OCI-LY1 (cell line): Measurements from ENCODE around the gene FTO.
A peak's percentile ranks its signal among the peaks of the same experiment; 100 is the strongest.

Experiments used
- H2AFZ ChIP-seq: fragments of 200-600 bp; sonication (generic), shearing (Covaris generic); 2 replicates; pipeline ENCODE4 v1.6.0; 2014; ENCODE audit warnings: antibody characterized with exemption, mild to moderate bottlenecking, low read length
- H3F3A ChIP-seq: fragments of 200-600 bp; sonication (generic), shearing (Covaris generic); 2 replicates; pipeline ENCODE4 v1.6.0; 2014; ENCODE audit warnings: mild to moderate bottlenecking, antibody characterized with exemption, low read length, moderate library complexity; ENCODE audit not compliant: insufficient read depth
- H3K27ac ChIP-seq: fragments of 200-600 bp; sonication (generic); 2 replicates; pipeline ENCODE4 v1.5.1; 2014; ENCODE audit warnings: low read length, mixed run types, mild to moderate bottlenecking, low read depth; ENCODE audit not compliant: poor library complexity, severe bottlenecking
- H3K27me3 ChIP-seq: fragments of 200-600 bp; sonication (generic); 2 replicates; pipeline ENCODE4 v1.6.0; 2014; ENCODE audit warnings: antibody characterized with exemption, mild to moderate bottlenecking, low read length, moderate library complexity; ENCODE audit not compliant: insufficient read depth
- H3K36me3 ChIP-seq: fragments of 200-600 bp; sonication (generic); 2 replicates; pipeline ENCODE4 v1.6.1; 2014; ENCODE audit warnings: mild to moderate bottlenecking, antibody characterized with exemption, low read length, moderate library complexity, mixed read lengths; ENCODE audit not compliant: insufficient read depth
- H3K4me1 ChIP-seq: fragments of 200-600 bp; sonication (generic); 2 replicates; pipeline ENCODE4 v1.5.1; 2014; ENCODE audit warnings: mild to moderate bottlenecking, low read length, moderate library complexity; ENCODE audit not compliant: insufficient read depth, severe bottlenecking
- H3K4me2 ChIP-seq: fragments of 200-600 bp; sonication (generic), shearing (Covaris generic); 2 replicates; pipeline ENCODE4 v1.6.1; 2014; ENCODE audit warnings: low read length
- H3K4me3 ChIP-seq: fragments of 200-600 bp; sonication (generic); 2 replicates; pipeline ENCODE4 v1.5.1; 2014; ENCODE audit warnings: low read length, low read depth, mild to moderate bottlenecking, mixed read lengths; ENCODE audit not compliant: poor library complexity, severe bottlenecking
- H3K79me2 ChIP-seq: fragments of 200-600 bp; shearing (Covaris generic); 2 replicates; pipeline ENCODE4 v1.6.1; 2016; ENCODE audit warnings: mixed run types, low read length, mixed read lengths; ENCODE audit not compliant: insufficient read depth
- H3K9ac ChIP-seq: fragments of 200-600 bp; sonication (generic), shearing (Covaris generic); 2 replicates; pipeline ENCODE4 v1.6.1; 2014; ENCODE audit warnings: mild to moderate bottlenecking, low read length, mixed read lengths
- H3K9me2 ChIP-seq: fragments of 200-600 bp; sonication (generic), shearing (Covaris generic); 2 replicates; pipeline ENCODE4 v1.6.1; 2014; ENCODE audit warnings: low read depth, mild to moderate bottlenecking, low read length, mixed read lengths
- H3K9me3 ChIP-seq: fragments of 200-600 bp; shearing (Covaris generic); 2 replicates; pipeline ENCODE4 v1.6.1; 2014; ENCODE audit warnings: low read length, mixed read lengths
- H4K20me1 ChIP-seq: fragments of 200-600 bp; sonication (generic), shearing (Covaris generic); 2 replicates; pipeline ENCODE4 v1.6.0; 2016; ENCODE audit warnings: mild to moderate bottlenecking, low read length; ENCODE audit not compliant: insufficient read depth
- CTCF ChIP-seq: fragments of 200-600 bp; sonication (generic), shearing (Covaris generic); IDR thresholded peaks from 2 replicates; pipeline ENCODE4 v1.5.1; 2017; ENCODE audit warnings: mild to moderate bottlenecking, antibody characterized with exemption, low read length, moderate library complexity, mixed read lengths
- EZH2 ChIP-seq: fragments of 200-600 bp; sonication (generic), shearing (Covaris generic); IDR thresholded peaks from 2 replicates; pipeline ENCODE4 v1.8.0; 2017; ENCODE audit warnings: borderline replicate concordance, mixed run types, mild to moderate bottlenecking, antibody characterized with exemption, low read length, moderate library complexity, mixed read lengths

Gene FTO

GRCh38 chr16:53721017-53721416, 17.1 kb downstream of the FTO start:
- H3K9me3 ChIP-seq = no peaks in the 10 kb centered on the region
- H3F3A ChIP-seq = no peaks in the 10 kb centered on the region
- H3K4me3 ChIP-seq = no peak overlapping the region
- H3K4me1 ChIP-seq = peaks cover 3% of the 10 kb centered on the region
- H3K9ac ChIP-seq = no peak overlapping the region
- H3K79me2 ChIP-seq = peaks cover 34% of the 10 kb centered on the region
- H4K20me1 ChIP-seq = no peaks in the 10 kb centered on the region
- H3K9me2 ChIP-seq = no peaks in the 10 kb centered on the region
- no peak overlapping the region for H2AFZ ChIP-seq
- TF ChIP-seq EZH2 (no peak), CTCF (no peak)
- H3K27me3 ChIP-seq = no peaks in the 10 kb centered on the region
- no peak overlapping the region for H3K27ac ChIP-seq
- H3K4me2 ChIP-seq = no peak overlapping the region
- no peaks in the 10 kb centered on the region for H3K36me3 ChIP-seq

GRCh38 chr16:53726625-53727024, 22.7 kb downstream of the FTO start:
- no peaks in the 10 kb centered on the region for H3K27me3 ChIP-seq
- TF ChIP-seq CTCF = no peak
- no peak for TF ChIP-seq EZH2
- no peak overlapping the region for H3K9ac ChIP-seq
- H3K36me3 ChIP-seq = no peaks in the 10 kb centered on the region
- no peaks in the 10 kb centered on the region for H4K20me1 ChIP-seq
- peaks cover 1% of the 10 kb centered on the region; the same call in 1 of the 2 replicates for H3K79me2 ChIP-seq
- peak overlapping the region; percentile 13 for H3K27ac ChIP-seq
- no peak overlapping the region for H3K4me3 ChIP-seq
- H3K4me2 ChIP-seq = no peak overlapping the region; the same call in 1 of the 2 replicates
- H3F3A ChIP-seq = no peaks in the 10 kb centered on the region
- H3K9me3 ChIP-seq = no peaks in the 10 kb centered on the region
- no peak overlapping the region for H2AFZ ChIP-seq
- H3K4me1 ChIP-seq = peaks cover 15% of the 10 kb centered on the region
- H3K9me2 ChIP-seq = no peaks in the 10 kb centered on the region

GRCh38 chr16:53730693-53731092, 26.7 kb downstream of the FTO start:
- H3K79me2 ChIP-seq = no peaks in the 10 kb centered on the region; the same call in 1 of the 2 replicates
- no peak overlapping the region for H3K9ac ChIP-seq
- H2AFZ ChIP-seq = no peak overlapping the region
- H4K20me1 ChIP-seq = no peaks in the 10 kb centered on the region
- H3F3A ChIP-seq = no peaks in the 10 kb centered on the region
- H3K27me3 ChIP-seq = no peaks in the 10 kb centered on the region
- H3K4me3 ChIP-seq = no peak overlapping the region
- H3K36me3 ChIP-seq = no peaks in the 10 kb centered on the region
- TF ChIP-seq CTCF (no peak), EZH2 (no peak)
- H3K9me3 ChIP-seq = no peaks in the 10 kb centered on the region
- no peak overlapping the region for H3K27ac ChIP-seq
- H3K4me1 ChIP-seq = peaks cover 15% of the 10 kb centered on the region
- H3K4me2 ChIP-seq = no peak overlapping the region
- H3K9me2 ChIP-seq = no peaks in the 10 kb centered on the region
